Measurements from ENCODE around the gene FOCAD. TPM values are rescaled to one million over a fixed set of nuclear protein-coding genes. Genes with fewer than 3 reads are reported as not detected.
"Not testable (repeated sequence)": the region's sequence is repeated elsewhere in the genome, so short reads cannot be mapped to it uniquely, and the experiment has no call there.

FOCAD gene
- total RNA-seq, 1 experiment from 2014 or later = 35.1 TPM

- H3K4me1 ChIP-seq (ENCODE audit: insufficient read depth, low read length) = no peaks in the 10 kb centered on the region
- no peak for TF ChIP-seq EZH2 (IDR thresholded peaks at IDR 0.05; ENCODE audit: low read length, unreplicated experiment)
- no peak for TF ChIP-seq CTCF (conservative IDR thresholded peaks at IDR 0.05; ENCODE audit: low read depth, low read length)
- TF ChIP-seq EZH2phosphoT487 (IDR thresholded peaks at IDR 0.05; ENCODE audit: borderline replicate concordance, low read length) = no peak
- DNase-seq (no peak), ATAC-seq (no peak)
- H3K9me3 ChIP-seq (ENCODE audit: low read length) = no peaks in the 10 kb centered on the region
- H3K27ac ChIP-seq (ENCODE audit: low read length) = no peak overlapping the region
- H3K9ac ChIP-seq (ENCODE audit: low read length) = no peak overlapping the region
- no peaks in the 10 kb centered on the region for H3K9me2 ChIP-seq (replicated peaks; ENCODE audit: low read length)
- ChIA-PET POLR2A (ENCODE audit: unreplicated experiment) (no interaction called here), CTCF (no interaction called here)
- no peak overlapping the region for H3K4me2 ChIP-seq (ENCODE audit: low read length)
- no TSS peak for BruUV-seq (replicated peaks)
- H3K4me3 ChIP-seq (ENCODE audit: low read length) = no peak overlapping the region
- H3F3A ChIP-seq (ENCODE audit: low read length, unreplicated experiment) = no peaks in the 10 kb centered on the region
- no peaks in the 10 kb centered on the region for H3K36me3 ChIP-seq (ENCODE audit: low read depth, low read length)
- H3K79me2 ChIP-seq (ENCODE audit: low read length) = no peaks in the 10 kb centered on the region
- H3K27me3 ChIP-seq (ENCODE audit: low read length) = no peaks in the 10 kb centered on the region
- H2AFZ ChIP-seq (ENCODE audit: low read length) = no peak overlapping the region
- intact Hi-C loops (cut with micrococcal nuclease) = no loop called here
- H4K20me1 ChIP-seq (ENCODE audit: low read length) = no peaks in the 10 kb centered on the region
Measured at GRCh38 chr9:20671635-20672034, 12.4 kb upstream of the FOCAD start.

GRCh38 chr9:20673537-20673936 lies 10.5 kb upstream of the FOCAD start:
- BruUV-seq (replicated peaks); H3K9ac ChIP-seq (ENCODE audit: low read length); H4K20me1 ChIP-seq (ENCODE audit: low read length); H3K4me1 ChIP-seq (ENCODE audit: insufficient read depth, low read length); H3K27ac ChIP-seq (ENCODE audit: low read length); CTCF ChIA-PET; H3K4me2 ChIP-seq (ENCODE audit: low read length); intact Hi-C loops (cut with micrococcal nuclease); H3F3A ChIP-seq (ENCODE audit: low read length, unreplicated experiment); H3K4me3 ChIP-seq (ENCODE audit: low read length); H2AFZ ChIP-seq (ENCODE audit: low read length); ATAC-seq; DNase-seq; H3K36me3 ChIP-seq (ENCODE audit: low read depth, low read length); H3K9me3 ChIP-seq (ENCODE audit: low read length); H3K79me2 ChIP-seq (ENCODE audit: low read length); H3K27me3 ChIP-seq (ENCODE audit: low read length); H3K9me2 ChIP-seq (replicated peaks; ENCODE audit: low read length); POLR2A ChIA-PET (ENCODE audit: unreplicated experiment): not testable (repeated sequence)

GRCh38 chr9:20681467-20681866 lies 2.6 kb upstream of the FOCAD start:
- H3K9me2 ChIP-seq (replicated peaks; ENCODE audit: low read length) = no peaks in the 10 kb centered on the region
- peaks cover 21% of the 10 kb centered on the region for H3K4me1 ChIP-seq (ENCODE audit: insufficient read depth, low read length)
- no peak overlapping the region for H3K27ac ChIP-seq (ENCODE audit: low read length)
- no TSS peak for BruUV-seq (replicated peaks)
- DNase-seq (no peak), ATAC-seq (no peak)
- H3K36me3 ChIP-seq (ENCODE audit: low read depth, low read length) = no peaks in the 10 kb centered on the region; the same call in 1 of the 2 replicates
- H2AFZ ChIP-seq (ENCODE audit: low read length) = no peak overlapping the region
- POLR2A ChIA-PET (ENCODE audit: unreplicated experiment) = no interaction called here
- no peak overlapping the region for H3K4me3 ChIP-seq (ENCODE audit: low read length)
- TF ChIP-seq EZH2phosphoT487 (IDR thresholded peaks at IDR 0.05; ENCODE audit: borderline replicate concordance, low read length) = no peak
- peaks cover 6% of the 10 kb centered on the region for H3F3A ChIP-seq (ENCODE audit: low read length, unreplicated experiment)
- CTCF ChIA-PET = no interaction called here
- no peak overlapping the region for H3K4me2 ChIP-seq (ENCODE audit: low read length)
- intact Hi-C loops (cut with micrococcal nuclease) = no loop called here
- no peaks in the 10 kb centered on the region for H3K27me3 ChIP-seq (ENCODE audit: low read length)
- peaks cover 7% of the 10 kb centered on the region; the same call in 1 of the 2 replicates for H4K20me1 ChIP-seq (ENCODE audit: low read length)
- H3K79me2 ChIP-seq (ENCODE audit: low read length) = peaks cover 23% of the 10 kb centered on the region
- H3K9me3 ChIP-seq (ENCODE audit: low read length) = no peaks in the 10 kb centered on the region
- no peak overlapping the region for H3K9ac ChIP-seq (ENCODE audit: low read length)

Measured in PC-3 (cell line).